Measurements from ENCODE around the gene KCNQ4. TPM values are rescaled to one million over a fixed set of nuclear protein-coding genes. Genes with fewer than 3 reads are reported as not detected.
A peak's percentile ranks its signal among the peaks of the same experiment; 100 is the strongest.

The KCNQ4 gene
- total RNA-seq, 1 experiment from 2014 or later: not detected

DNA sequence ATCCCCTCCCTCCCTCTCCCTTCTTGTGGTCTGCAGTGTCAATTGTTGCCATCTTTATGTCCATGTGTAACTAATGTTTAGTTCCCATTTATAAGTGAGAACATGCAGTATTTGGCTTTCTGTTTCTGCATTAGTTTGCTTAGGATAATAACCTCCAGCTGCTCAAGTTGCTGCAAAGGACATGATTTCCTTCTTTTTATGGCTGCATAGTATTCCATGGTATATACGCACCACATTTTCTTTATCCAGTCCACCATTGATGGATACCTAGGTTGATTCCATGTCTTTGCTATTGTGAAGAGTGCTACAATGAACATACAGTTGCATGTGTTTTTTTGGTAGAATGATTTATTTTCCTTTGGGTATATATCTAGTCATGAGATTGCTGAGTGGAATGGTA lies 62.3 kb downstream of the KCNQ4 start:
- in situ Hi-C loops (cut with HindIII; ENCODE audit: low pct_unique_long_range_greater_than_20kb, low sequenced_read_pairs): no loop called here
- no peak for DNase-seq (ENCODE audit: low read depth)

DNA sequence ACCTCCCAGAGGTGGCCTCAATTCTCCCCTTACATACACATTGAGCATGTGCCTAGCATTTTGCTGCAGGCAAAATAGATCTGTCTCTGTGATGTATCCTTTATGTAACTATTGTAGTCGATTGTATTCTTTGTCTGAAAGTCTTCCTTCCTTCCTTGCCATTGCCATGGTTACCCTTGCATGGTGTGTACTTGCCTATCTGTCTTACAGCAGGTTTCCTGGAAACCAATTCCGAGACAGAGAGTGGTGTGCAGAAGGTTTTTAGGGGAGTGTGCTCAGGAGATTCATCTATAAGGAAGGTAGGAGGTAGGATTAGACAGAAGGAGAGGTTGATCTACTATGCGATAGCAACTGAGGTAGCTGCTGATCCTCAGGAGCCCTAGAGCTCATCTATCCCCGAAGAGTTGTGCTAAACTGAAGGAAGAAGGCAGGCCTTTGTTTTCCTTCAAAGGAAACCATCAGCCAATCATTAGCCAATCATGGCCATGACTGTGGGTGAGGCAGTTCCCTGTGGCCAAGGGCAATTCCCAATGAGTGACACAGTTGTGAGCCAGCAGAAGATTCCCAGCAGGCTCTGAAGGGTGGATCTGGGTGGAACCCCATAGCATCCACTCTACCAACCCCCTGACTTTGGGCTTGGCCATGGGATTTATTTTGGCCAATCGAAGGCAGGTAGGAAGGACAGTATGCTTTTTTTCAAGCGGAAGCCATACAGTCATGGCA lies 63.6 kb downstream of the KCNQ4 start:
- DNase-seq (ENCODE audit: low read depth): peak; percentile 18
- in situ Hi-C loops (cut with HindIII; ENCODE audit: low pct_unique_long_range_greater_than_20kb, low sequenced_read_pairs): no loop called here

DNA sequence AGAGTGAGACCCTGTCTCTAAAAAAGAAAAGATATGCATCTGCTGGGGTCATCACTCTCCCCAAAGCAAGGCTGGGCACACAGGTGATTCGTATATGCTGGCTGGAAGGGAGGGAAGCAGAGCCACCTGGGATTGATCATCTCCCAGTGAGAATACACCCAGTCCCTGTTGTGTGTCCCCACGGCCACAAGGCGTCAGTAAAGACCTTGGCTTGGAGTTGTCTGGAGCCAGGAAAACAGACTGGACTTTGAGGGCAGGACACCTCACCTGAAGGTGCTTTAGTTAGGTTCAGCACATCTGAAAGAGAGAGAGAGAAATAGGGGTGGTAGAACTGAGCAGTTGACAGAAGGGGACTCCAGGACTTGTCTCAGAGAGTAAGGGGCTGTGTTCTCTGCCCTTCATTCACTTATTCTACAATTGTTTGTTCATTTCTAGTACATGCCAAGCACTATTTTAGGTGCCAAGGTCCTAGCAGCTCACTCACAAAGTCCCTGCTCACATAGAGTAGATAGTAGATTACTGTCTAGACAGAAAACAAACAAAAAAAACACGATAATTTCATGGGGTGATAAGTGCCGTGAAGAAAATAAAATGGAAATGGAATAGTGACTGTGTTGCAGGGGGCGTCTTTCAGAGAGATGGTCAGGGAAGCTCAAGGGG lies 65.1 kb downstream of the KCNQ4 start:
- peak; percentile 52 for DNase-seq (ENCODE audit: low read depth)
- in situ Hi-C loops (cut with HindIII; ENCODE audit: low pct_unique_long_range_greater_than_20kb, low sequenced_read_pairs): no loop called here

DNA sequence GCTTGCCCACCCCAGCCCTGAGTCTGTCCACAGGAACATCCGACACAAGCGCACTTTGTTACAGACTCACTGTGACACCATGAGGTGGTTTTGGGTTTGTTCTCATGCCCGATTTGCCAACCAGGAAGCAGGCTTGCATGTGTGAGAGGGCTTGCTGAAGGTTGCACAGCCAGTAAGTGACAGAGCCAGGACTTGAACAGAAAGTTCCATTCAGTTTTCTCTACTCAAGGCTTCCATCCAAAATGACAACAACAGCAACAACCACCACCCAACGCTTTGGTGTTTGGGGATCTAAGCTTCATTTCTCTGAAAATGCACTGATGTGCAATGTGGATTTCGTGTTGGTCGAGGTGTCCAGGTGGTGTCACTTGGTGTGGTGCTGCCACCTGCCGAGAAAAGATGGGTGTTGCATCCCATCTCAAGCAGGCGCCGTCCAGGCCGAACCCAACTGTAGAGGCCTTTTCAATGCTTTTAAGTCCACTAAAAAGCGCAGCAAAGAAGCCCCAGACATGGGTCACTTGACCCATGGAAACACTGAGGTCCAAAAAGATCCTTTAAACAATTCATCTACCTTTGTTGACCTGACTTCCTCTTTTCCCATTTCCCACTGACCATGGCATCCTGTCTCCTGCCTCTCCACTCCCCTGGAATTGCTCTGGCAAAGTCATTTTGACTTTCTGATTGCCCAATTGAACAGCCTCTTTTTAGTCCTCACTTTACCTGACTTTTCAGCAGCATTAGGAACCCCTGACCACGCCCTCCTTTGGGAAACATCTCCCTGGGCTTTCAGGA lies 66.4 kb downstream of the KCNQ4 start:
- peak; percentile 54 for DNase-seq (ENCODE audit: low read depth)
- in situ Hi-C loops (cut with HindIII; ENCODE audit: low pct_unique_long_range_greater_than_20kb, low sequenced_read_pairs): loop anchor here (10.0 kb wide), 1 partner anchor 95 kb away; no protein-coding TSS in a partner anchor

DNA sequence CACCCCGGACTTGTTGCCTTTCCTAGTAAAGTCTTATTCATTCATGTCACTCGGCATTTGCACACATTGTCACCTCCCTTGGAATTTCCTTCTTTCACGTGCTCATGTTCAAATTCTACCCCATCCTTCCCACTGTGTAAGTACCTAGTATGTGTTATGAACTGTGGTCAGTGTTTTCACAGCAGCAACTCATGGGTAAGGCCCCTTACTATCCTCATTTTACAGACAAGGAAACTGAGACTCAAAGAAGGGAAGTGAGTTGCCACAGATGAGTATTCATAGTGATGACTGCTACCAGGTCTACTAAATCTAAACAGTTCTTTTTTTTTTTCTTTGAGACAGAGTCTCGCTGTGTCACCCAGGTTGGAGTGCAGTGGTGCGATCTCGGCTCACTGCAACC lies 68.1 kb downstream of the KCNQ4 start:
- in situ Hi-C loops (cut with HindIII; ENCODE audit: low pct_unique_long_range_greater_than_20kb, low sequenced_read_pairs): loop anchor here (10.0 kb wide), 1 partner anchor 93 kb away; no protein-coding TSS in a partner anchor
- DNase-seq (ENCODE audit: low read depth): no peak

DNA sequence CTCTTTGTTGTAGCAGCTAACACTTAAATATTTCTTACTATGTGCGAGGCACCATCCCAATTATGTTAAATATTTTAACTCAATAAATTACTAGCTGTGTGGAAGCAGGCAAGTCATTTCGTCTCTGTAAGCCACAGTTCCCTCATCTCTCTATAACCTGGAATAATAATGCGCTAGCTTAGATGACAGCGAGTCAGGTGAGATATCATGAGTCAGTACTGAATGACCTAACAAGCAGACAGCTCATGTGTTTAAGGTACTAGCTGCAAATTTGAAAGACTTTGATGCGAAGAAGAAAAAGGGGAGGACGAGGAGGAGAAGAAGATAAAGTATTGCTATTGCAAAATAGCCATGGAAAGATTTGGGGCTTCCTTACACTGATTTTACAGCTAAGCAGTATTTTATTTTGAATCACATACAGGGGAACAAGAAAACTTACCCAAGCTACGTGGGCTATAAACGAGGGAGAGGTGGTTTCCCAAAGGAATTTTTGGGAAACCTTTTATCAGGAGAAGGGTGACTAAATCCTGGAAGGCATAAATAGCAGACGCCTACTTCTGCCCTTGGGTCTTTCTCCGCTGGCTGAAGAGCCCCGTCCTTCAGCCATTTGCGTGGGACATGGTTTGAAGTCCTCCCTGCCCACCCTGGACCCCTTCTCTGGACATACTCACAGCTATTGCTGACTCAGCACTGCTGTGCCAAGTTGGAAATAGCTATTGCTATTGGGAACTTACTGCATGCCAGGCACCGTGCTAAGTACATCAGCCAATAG lies 69.7 kb downstream of the KCNQ4 start:
- DNase-seq (ENCODE audit: low read depth): no peak
- in situ Hi-C loops (cut with HindIII; ENCODE audit: low pct_unique_long_range_greater_than_20kb, low sequenced_read_pairs): loop anchor here (10.0 kb wide), 1 partner anchor 92 kb away; no protein-coding TSS in a partner anchor

DNA sequence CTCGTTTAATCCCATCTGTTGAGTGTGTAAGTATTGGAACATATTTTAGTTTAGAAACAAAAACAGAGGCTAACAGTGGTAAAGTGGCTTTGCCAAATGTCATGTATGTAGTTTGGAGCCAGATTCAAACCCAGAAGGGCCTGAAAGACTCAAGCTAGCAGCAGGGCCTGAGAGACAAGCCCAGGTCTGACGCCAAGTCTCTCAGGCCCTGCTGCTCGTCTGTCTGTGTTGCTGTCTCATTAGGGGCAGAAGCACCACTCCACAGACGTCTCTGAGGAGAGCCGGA lies 70.2 kb downstream of the KCNQ4 start:
- in situ Hi-C loops (cut with HindIII; ENCODE audit: low pct_unique_long_range_greater_than_20kb, low sequenced_read_pairs): loop anchor here (10.0 kb wide), 1 partner anchor 91 kb away; no protein-coding TSS in a partner anchor
- no peak for DNase-seq (ENCODE audit: low read depth)

DNA sequence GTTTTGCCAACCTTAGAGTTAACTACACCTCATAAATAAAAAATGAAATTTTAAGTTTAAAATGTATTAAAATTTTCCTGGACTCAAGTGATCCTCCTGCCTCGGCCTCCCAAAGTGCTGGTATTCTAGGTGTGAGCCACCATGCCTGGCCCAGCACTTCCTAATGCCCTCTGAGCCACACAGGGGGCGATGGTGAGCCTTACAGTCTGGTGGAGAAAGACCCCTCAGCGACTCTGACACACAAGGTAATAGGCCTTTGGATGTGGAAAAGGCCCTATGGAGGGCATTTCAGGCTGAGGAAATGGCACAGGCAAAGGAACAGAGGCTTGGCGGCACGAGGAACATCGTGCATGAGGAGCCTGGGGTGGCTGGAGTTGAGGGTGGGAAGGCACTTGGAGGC lies 71.9 kb downstream of the KCNQ4 start:
- no peak for DNase-seq (ENCODE audit: low read depth)
- in situ Hi-C loops (cut with HindIII; ENCODE audit: low pct_unique_long_range_greater_than_20kb, low sequenced_read_pairs): loop anchor here (10.0 kb wide), 1 partner anchor 89 kb away; no protein-coding TSS in a partner anchor

DNA sequence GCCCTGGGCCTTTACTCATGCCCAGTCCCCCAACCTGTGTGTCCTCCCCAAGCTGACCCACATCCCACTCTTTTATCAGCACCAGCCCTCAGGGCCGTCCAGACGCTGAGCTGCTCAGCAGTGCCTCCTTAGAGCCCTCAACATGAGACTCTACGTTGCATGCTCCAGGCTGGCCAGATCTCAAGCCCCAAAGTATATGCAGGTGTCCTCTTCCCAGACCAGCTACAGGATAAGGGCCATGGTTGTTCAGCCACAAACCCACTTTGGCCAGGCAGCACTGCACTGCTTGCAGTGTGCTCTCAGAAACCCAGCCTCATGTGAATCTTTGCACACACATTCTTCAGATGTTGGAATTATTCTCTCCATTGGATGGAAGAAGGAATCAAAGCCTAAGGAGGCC lies 72.5 kb downstream of the KCNQ4 start:
- in situ Hi-C loops (cut with HindIII; ENCODE audit: low pct_unique_long_range_greater_than_20kb, low sequenced_read_pairs): loop anchor here (10.0 kb wide), 1 partner anchor 89 kb away; no protein-coding TSS in a partner anchor
- no peak for DNase-seq (ENCODE audit: low read depth)

DNA sequence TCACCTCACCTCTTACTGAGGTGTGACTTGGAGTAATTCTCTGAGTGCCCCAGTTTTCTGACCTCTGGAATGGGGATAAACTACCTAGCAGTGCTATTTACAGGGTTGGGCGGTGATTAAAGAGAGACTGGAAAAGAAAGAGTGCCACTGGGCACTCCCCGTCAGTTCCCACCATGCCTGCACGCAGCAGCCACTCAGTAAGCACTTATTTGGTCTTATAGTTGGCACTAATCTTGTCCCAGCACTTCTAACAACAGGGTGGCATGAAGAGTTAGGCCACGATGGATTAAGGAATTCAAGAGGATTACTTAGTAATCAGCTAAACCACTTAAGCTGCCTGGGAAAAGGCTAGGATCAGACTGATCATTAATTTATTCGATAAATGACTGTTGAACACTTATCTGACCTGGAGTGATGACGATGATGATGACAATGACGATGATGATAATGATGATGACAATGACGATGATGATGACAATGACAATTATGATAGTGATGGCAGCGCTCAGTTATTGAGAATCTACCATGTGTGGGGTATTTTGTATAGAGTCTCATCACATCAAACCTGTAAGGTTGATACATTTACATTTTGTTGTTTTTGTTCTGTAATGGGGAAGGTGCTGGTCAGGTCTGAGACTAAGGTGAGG lies 73.2 kb downstream of the KCNQ4 start:
- no peak for DNase-seq (ENCODE audit: low read depth)
- in situ Hi-C loops (cut with HindIII; ENCODE audit: low pct_unique_long_range_greater_than_20kb, low sequenced_read_pairs): loop anchor here (10.0 kb wide), 1 partner anchor 88 kb away; no protein-coding TSS in a partner anchor

DNA sequence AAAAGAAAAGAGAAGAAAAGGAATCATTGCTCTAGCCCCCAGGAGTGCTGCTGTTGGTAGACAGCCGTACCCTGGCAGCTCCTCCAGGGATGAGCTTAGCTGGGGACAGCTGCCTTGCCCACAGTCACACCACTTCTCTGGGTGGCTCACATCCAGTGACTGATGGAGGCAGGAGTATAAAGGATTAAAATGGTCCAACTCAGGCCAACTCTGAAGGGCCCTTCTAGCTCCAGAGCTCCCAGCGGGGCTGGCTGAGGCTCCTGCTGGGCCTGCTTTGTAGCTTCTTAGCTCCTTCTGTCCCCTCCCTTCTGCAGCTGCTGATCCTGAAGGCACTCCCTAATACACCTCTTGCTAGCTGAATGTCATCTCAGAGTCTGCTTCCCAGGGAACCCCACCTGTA lies 74.2 kb downstream of the KCNQ4 start:
- no peak for DNase-seq (ENCODE audit: low read depth)
- in situ Hi-C loops (cut with HindIII; ENCODE audit: low pct_unique_long_range_greater_than_20kb, low sequenced_read_pairs): loop anchor here (10.0 kb wide), 1 partner anchor 87 kb away; no protein-coding TSS in a partner anchor

DNA sequence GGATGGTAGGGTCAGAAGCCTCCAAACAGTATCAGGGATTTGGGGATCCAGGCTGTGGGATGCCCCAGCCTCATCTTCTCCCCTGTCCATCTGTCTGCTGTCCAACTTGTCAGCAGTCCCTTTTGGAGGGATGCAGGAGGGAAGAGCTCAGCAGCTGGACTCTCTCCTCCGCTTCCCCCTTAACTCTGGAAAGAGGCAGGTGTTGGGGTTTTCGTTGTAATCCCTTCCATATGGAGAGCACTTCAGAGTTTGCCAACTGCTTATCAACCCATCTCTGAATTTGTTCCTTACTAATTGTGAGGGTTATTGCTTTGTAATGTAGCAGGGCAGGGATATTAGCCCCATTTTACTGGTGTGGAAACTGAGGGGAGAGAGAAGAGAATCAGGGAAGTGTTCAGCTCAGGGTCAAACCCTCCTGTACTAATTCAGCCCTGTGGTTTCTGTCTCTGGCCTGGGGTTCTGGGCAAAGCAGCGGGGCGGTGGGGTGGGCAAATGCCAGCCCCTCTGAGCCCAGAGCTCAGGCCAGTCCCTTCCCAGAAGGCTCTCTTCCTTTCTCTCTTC lies 75.3 kb downstream of the KCNQ4 start:
- in situ Hi-C loops (cut with HindIII; ENCODE audit: low pct_unique_long_range_greater_than_20kb, low sequenced_read_pairs): loop anchor here (10.0 kb wide), 1 partner anchor 86 kb away; no protein-coding TSS in a partner anchor
- no peak for DNase-seq (ENCODE audit: low read depth)

DNA sequence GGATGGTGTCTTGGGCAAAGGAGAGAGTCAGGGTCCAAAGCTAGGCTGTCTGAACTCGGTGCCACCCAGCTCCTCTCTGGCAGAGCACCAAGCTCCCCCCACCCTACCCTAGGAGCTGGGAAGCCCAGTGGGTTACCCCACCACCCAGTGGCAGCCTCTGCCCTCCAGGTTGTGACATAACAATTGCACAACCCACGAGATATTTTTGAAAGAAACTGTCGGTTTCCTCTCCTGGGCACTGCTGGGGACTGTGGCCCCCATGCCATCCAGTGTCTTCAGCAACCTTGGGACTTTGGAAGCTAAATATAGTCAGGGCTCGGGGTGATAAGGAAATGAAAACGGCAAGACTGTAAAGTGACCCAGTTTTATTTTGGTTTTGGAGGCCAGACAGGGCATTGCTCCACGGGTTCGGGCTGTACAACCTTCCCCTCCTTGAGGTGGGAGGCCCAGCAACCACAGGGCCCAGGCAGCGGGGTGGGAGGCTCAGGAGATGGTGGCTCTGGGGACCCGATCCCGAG lies 77.2 kb downstream of the KCNQ4 start:
- DNase-seq (ENCODE audit: low read depth): no peak
- in situ Hi-C loops (cut with HindIII; ENCODE audit: low pct_unique_long_range_greater_than_20kb, low sequenced_read_pairs): no loop called here

DNA sequence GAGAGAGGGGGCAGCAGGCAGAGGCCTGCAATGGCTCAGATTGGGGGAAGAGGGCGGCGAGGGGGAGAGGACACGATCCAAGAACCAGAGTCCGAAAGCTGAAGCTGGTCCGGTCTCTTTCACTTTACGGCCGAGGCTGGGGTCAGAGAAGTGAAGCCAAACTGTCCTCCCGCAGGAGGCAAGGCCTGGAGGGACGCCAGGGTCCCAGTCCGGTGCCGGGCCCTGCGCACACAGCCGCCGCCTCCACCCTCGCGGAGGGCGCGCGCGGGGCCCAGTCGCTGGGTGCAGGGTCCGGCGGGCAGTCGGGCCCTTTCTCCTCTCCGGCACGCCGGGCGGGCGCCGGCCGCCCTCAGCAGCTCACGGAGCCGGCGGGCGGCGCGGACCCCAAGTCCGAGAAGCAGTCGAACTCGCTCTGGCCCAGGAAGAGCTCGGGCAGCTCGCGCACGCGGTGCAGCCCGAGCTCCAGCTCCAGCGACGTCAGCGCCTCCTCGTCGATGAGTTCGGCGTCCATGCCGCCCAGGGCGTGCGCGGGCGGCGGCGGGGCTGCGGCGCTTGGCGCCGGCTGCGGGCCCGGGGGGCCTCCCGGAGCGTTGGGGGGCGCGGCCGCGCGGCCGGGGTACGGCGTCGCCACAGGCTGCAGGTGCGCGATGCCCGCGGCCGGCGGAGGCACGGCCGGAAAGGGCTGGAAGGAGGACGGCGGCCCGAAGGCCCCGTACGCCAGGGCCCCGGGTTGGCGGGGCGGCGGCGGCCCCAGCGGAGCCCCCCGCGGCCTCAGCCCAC lies 77.8 kb downstream of the KCNQ4 start:
- DNase-seq (ENCODE audit: low read depth): no peak
- in situ Hi-C loops (cut with HindIII; ENCODE audit: low pct_unique_long_range_greater_than_20kb, low sequenced_read_pairs): no loop called here

DNA sequence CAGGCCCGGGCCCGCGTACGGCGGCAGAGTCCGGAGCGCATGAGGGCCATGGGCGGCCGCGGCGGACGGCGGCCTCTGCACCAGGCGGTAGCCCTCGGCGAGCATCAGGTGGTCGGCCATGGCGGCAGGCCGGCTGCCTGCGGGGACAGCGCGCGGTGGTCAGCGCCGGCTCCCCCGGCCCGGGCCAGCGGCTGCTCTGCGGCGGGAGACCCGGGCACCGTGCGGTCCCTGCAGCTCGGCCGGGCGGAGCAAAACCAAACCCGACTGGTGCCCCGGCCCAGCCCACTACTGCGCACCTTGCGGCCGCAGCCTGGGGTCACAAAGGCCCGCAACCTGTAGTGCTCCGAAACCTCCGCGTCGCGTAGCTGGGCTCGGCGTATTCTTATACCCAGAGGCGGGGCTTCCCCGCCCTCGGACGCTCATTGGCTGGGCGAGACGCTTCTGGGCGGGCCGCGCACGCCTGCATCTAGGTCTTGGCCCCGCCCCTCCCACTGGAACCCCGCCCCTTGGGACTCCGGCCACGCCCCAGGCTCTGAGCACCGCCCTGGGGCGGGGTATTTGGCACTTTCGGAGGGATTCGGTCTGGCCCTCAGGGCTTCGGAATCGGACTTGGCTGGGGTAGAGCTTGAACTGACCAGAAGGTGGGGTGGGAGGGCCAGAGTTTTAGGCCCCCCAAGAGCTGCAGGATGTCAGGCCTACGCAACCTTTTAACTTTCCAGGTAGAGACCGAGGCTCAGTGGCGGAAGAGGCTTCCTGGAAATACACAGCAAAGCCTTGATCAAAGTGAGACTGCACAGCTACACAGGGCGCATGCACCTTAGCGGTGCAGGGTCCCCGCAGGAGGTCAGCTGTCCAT lies 78.6 kb downstream of the KCNQ4 start, which contains the start of gene CITED4:
TSS of gene CITED4 (minus strand) at position 356 of the 856 bp plus-strand sequence. CDS start at position 120, 236 bp downstream.
- in situ Hi-C loops (cut with HindIII; ENCODE audit: low pct_unique_long_range_greater_than_20kb, low sequenced_read_pairs): no loop called here
- DNase-seq (ENCODE audit: low read depth): peak; percentile 90

All from Caki2 (cell line).